ENCODE results near the gene CLHC1.

- TF ChIP-seq EZH2 (optimal IDR thresholded peaks at IDR 0.05; ENCODE audit: low read depth, low read length): no peak
- TF ChIP-seq CTCF (IDR thresholded peaks at IDR 0.05; ENCODE audit: low read length): no peak
- TF ChIP-seq EZH2phosphoT487 (IDR thresholded peaks at IDR 0.05; ENCODE audit: low read length): no peak
Measured at GRCh38 chr2:55180374-55180773, 51.7 kb downstream of the CLHC1 start.
